HEK293T (cell line): ENCODE measurements around the gene ZFYVE26.

Source experiments
- CTCF ChIA-PET: fragments of 350-600 bp; formaldehyde crosslinking; extraction: SDS; loops from one replicate; lab custom pipeline; 2021; ENCODE audit warnings: antibody characterized with exemption, inconsistent platforms; lab: Yijun Ruan, JAX
- POLR2A ChIA-PET: fragments of 350-600 bp; formaldehyde crosslinking; extraction: SDS; loops from one replicate; lab custom pipeline; 2020; ENCODE audit warnings: antibody characterized with exemption, inconsistent platforms; lab: Yijun Ruan, JAX
- DNase-seq: peaks from one replicate; pipeline ENCODE4 v3.0.0; 2012; ENCODE audit warnings: mixed read lengths; ENCODE audit errors: extremely low spot score
- ARNT ChIP-seq: fragments of 450-650 bp; IDR thresholded peaks from 2 replicates; pipeline ENCODE4 v1.6.1; 2017; ENCODE audit warnings: mild to moderate bottlenecking
- BHLHE40 ChIP-seq: fragments of 450-650 bp; IDR thresholded peaks from 2 replicates; pipeline ENCODE4 v1.6.1; 2016; ENCODE audit warnings: mild to moderate bottlenecking, moderate library complexity, borderline replicate concordance
- CTBP1 ChIP-seq: fragments of 450-650 bp; IDR thresholded peaks from 2 replicates; pipeline ENCODE4 v1.6.1; 2016; ENCODE audit warnings: borderline replicate concordance
- ELF4 ChIP-seq: fragments of 450-650 bp; IDR thresholded peaks from 2 replicates; pipeline ENCODE4 v1.6.1; 2017; ENCODE audit warnings: antibody characterized with exemption
- FOXA1 ChIP-seq: fragments of 450-650 bp; IDR thresholded peaks from 2 replicates; pipeline ENCODE4 v1.6.1; 2016; ENCODE audit warnings: mild to moderate bottlenecking
- FOXK2 ChIP-seq: fragments of 450-650 bp; IDR thresholded peaks from 2 replicates; pipeline ENCODE4 v1.6.1; 2016; ENCODE audit warnings: mild to moderate bottlenecking
- FOXM1 ChIP-seq: fragments of 450-650 bp; IDR thresholded peaks from 2 replicates; pipeline ENCODE4 v1.6.1; 2017; ENCODE audit warnings: mild to moderate bottlenecking, borderline replicate concordance
- HDGF ChIP-seq: fragments of 450-650 bp; IDR thresholded peaks from 2 replicates; pipeline ENCODE4 v1.6.1; 2017; ENCODE audit warnings: antibody characterized with exemption, borderline replicate concordance
- L3MBTL2 ChIP-seq: fragments of 450-650 bp; conservative IDR thresholded peaks from 2 replicates; pipeline ENCODE4 v1.6.1; 2016; ENCODE audit warnings: mild to moderate bottlenecking
- LEF1 ChIP-seq: fragments of 450-650 bp; IDR thresholded peaks from 2 replicates; pipeline ENCODE4 v1.6.1; 2017; ENCODE audit warnings: mild to moderate bottlenecking, borderline replicate concordance
- NFRKB ChIP-seq: fragments of 450-650 bp; IDR thresholded peaks from 2 replicates; pipeline ENCODE4 v1.6.1; 2016; ENCODE audit warnings: mild to moderate bottlenecking, moderate library complexity
- PKNOX1 ChIP-seq: fragments of 450-650 bp; IDR thresholded peaks from 2 replicates; pipeline ENCODE4 v1.6.1; 2016
- SP1 ChIP-seq: fragments of 450-650 bp; IDR thresholded peaks from 2 replicates; pipeline ENCODE4 v1.6.1; 2017
- SUZ12 ChIP-seq: fragments of 450-650 bp; IDR thresholded peaks from 2 replicates; pipeline ENCODE4 v1.6.1; 2016; ENCODE audit warnings: mild to moderate bottlenecking
- TARDBP ChIP-seq: fragments of 450-650 bp; IDR thresholded peaks from 2 replicates; pipeline ENCODE4 v1.6.1; 2016
- ZNF384 ChIP-seq: fragments of 450-650 bp; IDR thresholded peaks from 2 replicates; pipeline ENCODE4 v1.6.1; 2016

The ZFYVE26 gene

GRCh38 chr14:67735336-67736147, 80.8 kb downstream of the ZFYVE26 start:
- POLR2A ChIA-PET: no interaction called here
- CTCF ChIA-PET: interaction anchor here (0.6 kb wide), 1 partner anchor 280 kb away, joined by 3 read pairs; no protein-coding TSS in a partner anchor
- no peak for DNase-seq
- TF ChIP-seq PKNOX1 (no peak), SUZ12 (no peak), HDGF (no peak), FOXA1 (no peak), LEF1 (no peak), L3MBTL2 (no peak), NFRKB (no peak), CTBP1 (no peak), ZNF384 (no peak), FOXK2 (no peak), BHLHE40 (no peak), SP1 (no peak), ARNT (no peak), TARDBP (no peak), ELF4 (no peak), FOXM1 (no peak)

DNA sequence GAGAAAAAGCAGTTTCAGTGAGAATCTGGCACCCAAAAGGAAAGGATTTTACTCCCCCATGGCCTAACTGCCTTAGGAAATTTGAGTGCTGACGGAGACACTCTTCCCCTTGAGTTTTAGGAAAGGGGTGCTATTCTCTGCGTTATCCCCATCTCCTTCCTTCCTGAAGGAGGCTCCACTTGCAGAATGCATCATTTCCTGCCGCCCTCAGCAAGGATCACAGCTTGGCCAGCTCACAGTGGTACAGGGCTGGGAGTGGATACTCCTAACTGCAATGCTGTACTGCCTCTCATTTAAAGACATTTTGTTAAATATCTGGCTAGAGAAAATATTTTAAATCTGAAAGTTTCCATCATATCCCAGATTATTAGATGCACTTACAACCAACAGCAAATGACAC, 81.7 kb downstream of the ZFYVE26 start:
- ChIA-PET CTCF (interaction anchor here (0.6 kb wide), 1 partner anchor 279 kb away, joined by 3 read pairs; no protein-coding TSS in a partner anchor), POLR2A (no interaction called here)
- TF ChIP-seq CTBP1 (no peak), ELF4 (no peak), L3MBTL2 (no peak), SUZ12 (no peak), TARDBP (no peak), SP1 (no peak), HDGF (no peak), NFRKB (no peak), BHLHE40 (no peak), FOXK2 (no peak), PKNOX1 (no peak)
- DNase-seq: no peak

DNA sequence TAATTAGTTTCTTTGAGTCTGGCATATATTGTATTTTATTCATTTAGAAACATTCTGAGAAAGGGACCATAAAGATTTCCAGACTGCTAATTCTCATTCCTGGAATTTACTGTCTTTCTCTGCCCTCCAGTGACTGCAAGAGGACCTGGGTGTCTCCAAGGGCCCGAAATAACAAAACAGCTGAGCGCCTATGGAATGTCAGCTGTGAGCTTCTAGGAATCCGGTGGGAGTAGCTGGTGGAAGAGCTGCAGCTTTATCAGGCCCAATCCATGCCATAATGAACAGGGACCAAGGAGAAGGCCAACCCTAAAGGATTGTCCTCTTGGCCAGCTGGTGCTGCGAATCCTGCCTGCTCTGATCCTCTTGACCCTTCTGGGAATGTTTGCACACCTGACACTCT, 82.8 kb downstream of the ZFYVE26 start:
- DNase-seq: no peak
- POLR2A ChIA-PET: no interaction called here
- CTCF ChIA-PET: no interaction called here
- TF ChIP-seq ARNT (no peak), LEF1 (no peak), TARDBP (no peak), HDGF (no peak), SUZ12 (no peak), FOXM1 (no peak), PKNOX1 (no peak), L3MBTL2 (no peak)

- ChIA-PET POLR2A (no interaction called here), CTCF (no interaction called here)
- no peak for DNase-seq
- TF ChIP-seq NFRKB (no peak), FOXA1 (no peak), TARDBP (no peak), L3MBTL2 (no peak), ELF4 (no peak), SP1 (no peak), ZNF384 (no peak)
Observed at GRCh38 chr14:67729072-67729885, 87.1 kb downstream of the ZFYVE26 start.

GRCh38 chr14:67728258-67728657, 88.1 kb downstream of the ZFYVE26 start:
- no peak for DNase-seq
- ChIA-PET CTCF (no interaction called here), POLR2A (no interaction called here)
- TF ChIP-seq FOXK2 (no peak), TARDBP (no peak), ELF4 (no peak), ARNT (no peak), FOXM1 (no peak), HDGF (no peak)

GRCh38 chr14:67727361-67727760, 89.0 kb downstream of the ZFYVE26 start:
- CTCF ChIA-PET: no interaction called here
- TF ChIP-seq L3MBTL2 (no peak), ELF4 (no peak), FOXM1 (no peak), TARDBP (no peak), PKNOX1 (no peak), CTBP1 (no peak), LEF1 (no peak), FOXK2 (no peak), HDGF (no peak), SP1 (no peak), NFRKB (no peak), ARNT (no peak), BHLHE40 (no peak)
- POLR2A ChIA-PET: interaction anchor here (0.6 kb wide), 1 partner anchor 147 kb away, joined by 3 read pairs; no protein-coding TSS in a partner anchor

More at GRCh38 chr14:67727361-67727760, 89.0 kb downstream of the ZFYVE26 start:
- DNase-seq: no peak
